Activated T-cell treated with anti-CD3 and anti-CD28 coated beads for 4 hours (primary cell): Measurements from ENCODE around the gene KRT3.
"Not testable (repeated sequence)": the region's sequence is repeated elsewhere in the genome, so short reads cannot be mapped to it uniquely, and the experiment has no call there.

ENCODE experiments used
- DNase-seq: peaks from one replicate; pipeline ENCODE4 v3.0.0-alpha.2; 2020

The KRT3 gene

GRCh38 chr12:52796839-52797528 lies 1.1 kb upstream of the KRT3 start:
- no peak for DNase-seq

DNA sequence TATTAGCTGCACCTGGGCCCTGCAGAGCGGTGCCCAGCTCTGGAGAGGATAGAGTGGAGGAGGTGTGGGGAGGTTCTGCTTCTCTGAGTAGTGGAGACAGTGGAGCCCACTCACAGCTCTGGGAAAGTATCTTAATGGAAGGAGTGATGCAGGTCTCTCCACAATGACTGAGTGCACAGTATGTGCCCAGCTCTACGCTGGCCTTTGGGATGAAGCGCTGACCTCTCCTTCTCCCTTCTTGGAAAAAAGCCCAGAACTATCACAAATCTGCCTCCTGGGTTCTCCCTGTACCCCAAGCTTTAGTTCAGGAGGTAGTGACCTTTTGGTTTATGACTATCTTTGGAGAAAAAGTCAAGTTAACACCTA lies 495 bp upstream of the KRT3 start:
- no peak for DNase-seq

DNA sequence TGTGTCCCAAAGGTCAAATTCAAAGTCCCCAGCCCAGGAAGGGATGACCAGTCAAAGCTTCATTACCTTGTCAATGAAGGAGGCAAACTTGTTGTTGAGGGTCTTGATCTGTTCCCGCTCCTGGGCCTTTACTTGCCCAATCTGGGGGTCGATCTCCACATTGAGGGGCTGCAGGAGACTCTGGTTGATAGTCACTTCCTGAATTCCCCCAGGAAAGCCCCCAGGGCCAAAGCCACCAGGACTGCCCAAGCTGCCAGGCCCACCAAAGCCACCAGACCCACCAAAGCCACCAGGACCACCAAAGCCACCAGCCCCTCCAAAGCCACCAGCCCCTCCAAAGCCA lies 614 bp downstream of the KRT3 start:
- DNase-seq = not testable (repeated sequence)

GRCh38 chr12:52794479-52795331 lies 1.2 kb downstream of the KRT3 start:
- no peak for DNase-seq

- no peak for DNase-seq
Observed at GRCh38 chr12:52792185-52793029, 3.5 kb downstream of the KRT3 start.

GRCh38 chr12:52791271-52792184 lies 4.4 kb downstream of the KRT3 start:
- DNase-seq = no peak

DNA sequence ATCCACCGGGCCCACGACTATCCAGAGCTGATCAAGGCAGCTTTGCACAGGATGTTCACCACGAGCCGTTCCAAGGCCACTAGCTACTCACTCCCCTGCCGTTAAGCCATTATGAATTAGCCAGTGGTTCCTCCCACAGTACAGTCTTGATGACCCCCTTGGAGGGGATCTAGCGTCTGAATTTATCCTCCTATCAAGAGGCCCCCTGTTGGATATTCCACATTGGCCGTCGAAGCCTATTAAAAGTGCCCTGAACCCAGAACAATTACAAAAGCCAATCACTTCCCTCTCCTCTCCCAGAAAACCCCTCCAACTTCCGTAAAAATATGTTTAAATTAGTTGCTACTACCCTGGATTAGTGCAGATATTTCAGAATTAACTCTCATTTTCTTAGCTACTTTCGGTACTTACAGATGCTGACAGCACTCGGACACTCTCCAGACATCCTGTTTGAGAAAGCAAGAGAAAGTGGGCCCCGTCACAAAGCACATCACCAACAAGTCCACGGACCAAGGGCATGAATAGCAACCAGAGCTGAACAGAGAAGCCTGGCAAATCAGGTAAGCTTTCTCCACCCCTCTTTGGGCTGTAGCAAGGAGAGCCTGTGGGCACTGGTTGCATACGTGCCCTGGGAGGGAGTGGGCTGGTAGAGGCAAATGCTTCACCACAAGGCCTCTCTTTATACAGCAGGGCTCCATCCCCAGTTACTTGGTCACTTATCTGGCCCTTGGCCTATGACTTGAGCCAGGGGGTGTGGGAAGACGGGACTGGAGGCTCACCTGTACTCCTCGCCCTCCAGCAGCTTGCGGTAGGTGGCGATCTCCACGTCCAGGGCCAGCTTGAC lies 5.3 kb downstream of the KRT3 start:
- no peak for DNase-seq

- no peak for DNase-seq
Observed at GRCh38 chr12:52789637-52790426, 6.1 kb downstream of the KRT3 start.

- no peak for DNase-seq
Observed at GRCh38 chr12:52788876-52789636, 6.9 kb downstream of the KRT3 start.

DNA sequence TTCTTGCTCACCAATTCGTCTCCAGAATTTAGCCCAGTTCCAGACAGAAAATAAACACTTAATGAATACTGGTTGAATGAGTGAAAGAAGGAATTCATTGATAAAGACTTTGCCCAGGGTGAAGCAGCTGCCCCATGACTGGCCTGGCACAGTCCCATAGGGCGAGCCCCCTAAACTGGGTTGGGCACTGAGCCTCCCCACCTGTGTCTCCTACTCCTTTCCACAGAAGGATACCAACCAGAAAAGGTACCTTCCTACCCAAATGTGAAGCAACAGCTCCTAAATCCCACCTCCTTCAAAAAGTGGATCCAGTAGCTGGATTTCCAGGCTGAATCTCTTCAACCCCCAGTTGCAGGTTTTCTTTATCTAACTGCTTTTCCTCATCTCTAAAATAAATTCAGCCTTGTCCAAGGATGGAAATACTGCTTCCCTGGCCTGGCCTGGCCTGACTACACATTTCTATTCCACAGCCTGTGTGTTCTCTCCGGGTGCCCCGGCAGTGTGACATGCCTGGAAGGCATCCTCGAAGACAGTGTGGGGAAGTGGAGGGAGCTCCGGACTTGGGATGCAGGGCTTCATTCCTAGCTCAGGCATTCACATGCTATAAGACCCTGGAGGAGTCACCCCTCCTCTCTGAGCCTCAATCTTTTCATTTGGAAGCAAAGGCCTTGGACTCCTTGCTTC lies 7.6 kb downstream of the KRT3 start:
- DNase-seq = no peak

DNA sequence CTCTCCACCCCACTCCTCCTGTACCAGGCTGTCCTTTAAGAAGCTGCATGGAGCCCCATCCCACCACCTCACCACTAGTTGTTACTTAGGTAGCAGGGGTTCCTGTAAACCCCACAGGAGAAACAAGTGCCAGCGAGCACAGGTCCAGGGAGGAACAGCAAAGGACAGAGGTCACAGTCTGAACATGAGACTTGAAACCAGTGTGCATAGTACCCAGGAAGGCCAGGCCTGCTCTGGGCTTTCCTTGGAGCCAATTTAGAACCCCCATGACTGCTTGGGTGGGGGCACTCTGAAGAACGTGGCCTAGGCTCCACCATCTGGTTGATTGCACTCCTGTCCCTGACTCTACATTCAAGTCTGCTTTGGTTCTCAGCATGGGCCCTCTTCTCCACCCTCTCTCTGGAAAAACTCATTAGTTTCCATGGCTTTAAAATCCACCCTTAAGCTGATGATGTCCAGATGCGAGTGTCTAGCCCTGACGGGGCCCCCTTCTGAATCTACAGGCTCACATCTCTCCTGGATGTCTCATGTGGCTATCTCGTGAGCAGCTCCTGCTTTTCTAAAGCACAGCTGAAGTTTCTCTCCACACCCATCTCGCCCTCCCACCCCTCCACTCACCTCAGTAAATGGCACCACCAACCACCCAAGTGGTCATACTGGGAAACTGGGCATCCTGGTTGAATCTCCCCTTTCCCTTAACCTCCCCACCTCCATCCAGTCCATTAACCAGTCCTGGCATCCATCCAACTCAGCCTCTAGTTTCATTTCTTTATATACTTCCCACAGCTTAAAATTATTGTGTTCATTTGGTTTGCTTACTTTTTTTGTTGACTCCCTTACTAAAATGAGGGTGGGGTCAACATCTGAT lies 8.4 kb downstream of the KRT3 start:
- no peak for DNase-seq

GRCh38 chr12:52784909-52785308 lies 11.0 kb downstream of the KRT3 start:
- no peak for DNase-seq

GRCh38 chr12:52783563-52784316 lies 12.2 kb downstream of the KRT3 start:
- no peak for DNase-seq

DNA sequence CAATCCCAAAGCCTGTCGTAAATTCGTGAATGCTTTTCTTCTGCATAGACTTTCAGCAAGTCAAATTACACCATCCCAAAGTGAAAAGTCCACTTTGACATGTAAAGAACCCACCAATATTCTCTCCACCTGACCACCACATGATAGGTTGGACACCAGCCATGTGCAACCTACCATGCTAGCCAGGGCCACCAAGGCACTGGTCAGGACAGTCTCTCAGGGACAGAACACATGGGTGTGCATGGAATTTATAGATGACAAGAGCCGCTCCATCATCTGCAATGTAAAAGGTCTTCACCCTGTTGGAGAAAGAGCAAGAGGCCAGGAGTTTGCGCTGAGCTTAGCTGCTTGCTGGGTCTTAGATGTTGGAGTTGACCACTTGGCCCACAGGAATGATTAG lies 13.4 kb downstream of the KRT3 start:
- DNase-seq = no peak

GRCh38 chr12:52781399-52782082 lies 14.4 kb downstream of the KRT3 start:
- DNase-seq = no peak

- DNase-seq = no peak
Observed at GRCh38 chr12:52779914-52780313, 16.0 kb downstream of the KRT3 start.

GRCh38 chr12:52778833-52779232 lies 17.1 kb downstream of the KRT3 start:
- DNase-seq = no peak
